ENCODE measurements around the gene PODN.

GRCh38 chr1:53049574-53049967, 12.4 kb upstream of the PODN start:
- no peak for TF ChIP-seq BACH2 (CRISPR knock-in tag; IDR thresholded peaks at IDR 0.05; ENCODE audit: borderline replicate concordance)
- TF ChIP-seq ZFP30 (CRISPR knock-in tag; IDR thresholded peaks at IDR 0.05), result no peak
- TF ChIP-seq PATZ1 (CRISPR knock-in tag; IDR thresholded peaks at IDR 0.05; ENCODE audit: borderline replicate concordance), result no peak
- TF ChIP-seq ZNF70 (CRISPR knock-in tag; IDR thresholded peaks at IDR 0.05), result no peak
- no peak for TF ChIP-seq TSHZ2 (CRISPR knock-in tag; IDR thresholded peaks at IDR 0.05)
- no peak for TF ChIP-seq TOX (CRISPR knock-in tag; IDR thresholded peaks at IDR 0.05; ENCODE audit: borderline replicate concordance)

All from SK-N-SH treated with all-trans-retinoic acid at 6 μM for 48 hours (cell line).